AG04449 (cell line): Measurements from ENCODE around the gene FHOD3.

Source experiments
- CTCF ChIA-PET: fragments of 350-600 bp; formaldehyde crosslinking; extraction: SDS; loops from one replicate; lab custom pipeline; 2021; ENCODE audit warnings: antibody characterized with exemption; lab: Yijun Ruan, JAX
- POLR2A ChIA-PET: fragments of 400-600, 350-600 bp; formaldehyde crosslinking; extraction: SDS; loops from one replicate; lab custom pipeline; 2020; ENCODE audit warnings: antibody characterized with exemption, inconsistent platforms; lab: Yijun Ruan, JAX
- DNase-seq: peaks from one replicate; pipeline ENCODE4 v3.0.0-alpha.2; 2010; ENCODE audit warnings: low read depth, low spot score
- H3K4me3 ChIP-seq: 2 replicates; pipeline ENCODE4 v1.5.1; 2011; ENCODE audit warnings: low read depth, mild to moderate bottlenecking, control low read depth, low read length
- CTCF ChIP-seq: IDR thresholded peaks from one replicate; pipeline ENCODE4 v1.5.1; 2011; ENCODE audit warnings: mild to moderate bottlenecking, moderate library complexity, low read length, control low read depth, inconsistent platforms; ENCODE audit not compliant: insufficient read depth; ENCODE audit errors: missing control alignments

FHOD3 gene

GRCh38 chr18:36394486-36394885 is 97.0 kb downstream of the FHOD3 start:
- ChIA-PET CTCF (interaction anchor here (1.0 to 1.3 kb wide), 2 partner anchors 9 to 18 kb away, joined by 3 read pairs; no protein-coding TSS in a partner anchor), POLR2A (no interaction called here)
- TF ChIP-seq CTCF = no peak
- DNase-seq = no peak
- H3K4me3 ChIP-seq = no peak overlapping the region

GRCh38 chr18:36396190-36396589 is 98.7 kb downstream of the FHOD3 start:
- POLR2A ChIA-PET = no interaction called here
- CTCF ChIA-PET = interaction anchor here (1.0 kb wide), 1 partner anchor 16 kb away, joined by 3 read pairs; no protein-coding TSS in a partner anchor

GRCh38 chr18:36397033-36397432 is 99.5 kb downstream of the FHOD3 start:
- ChIA-PET POLR2A (no interaction called here), CTCF (interaction anchor here (1.0 kb wide), 1 partner anchor 15 kb away, joined by 3 read pairs; no protein-coding TSS in a partner anchor)
- no peak for DNase-seq
- TF ChIP-seq CTCF = no peak
- H3K4me3 ChIP-seq = no peak overlapping the region

More at GRCh38 chr18:36396190-36396589, 98.7 kb downstream of the FHOD3 start:
- no peak overlapping the region for H3K4me3 ChIP-seq
- no peak for DNase-seq
- TF ChIP-seq CTCF = no peak

GRCh38 chr18:36398419-36398818 is 100.9 kb downstream of the FHOD3 start:
- no peak overlapping the region for H3K4me3 ChIP-seq
- ChIA-PET POLR2A (interaction anchor here (1.4 kb wide), 1 partner anchor 11 kb away, joined by 3 read pairs; no protein-coding TSS in a partner anchor), CTCF (interaction anchor here (1.0 to 1.9 kb wide), 3 partner anchors 9 to 19 kb away, joined by 3 to 6 read pairs (median 5); no protein-coding TSS in a partner anchor)
- no peak for DNase-seq
- TF ChIP-seq CTCF = no peak

GRCh38 chr18:36399055-36399454 is 101.5 kb downstream of the FHOD3 start:
- TF ChIP-seq CTCF = no peak
- ChIA-PET POLR2A (interaction anchor here (1.4 kb wide), 1 partner anchor 10 kb away, joined by 3 read pairs; no protein-coding TSS in a partner anchor), CTCF (interaction anchor here (1.0 to 1.9 kb wide), 3 partner anchors 9 to 19 kb away, joined by 3 to 6 read pairs (median 5); no protein-coding TSS in a partner anchor)

GRCh38 chr18:36401462-36401861 is 103.9 kb downstream of the FHOD3 start:
- ChIA-PET POLR2A (no interaction called here), CTCF (no interaction called here)
- no peak for DNase-seq
- no peak overlapping the region for H3K4me3 ChIP-seq
- no peak for TF ChIP-seq CTCF

More at GRCh38 chr18:36399055-36399454, 101.5 kb downstream of the FHOD3 start:
- no peak for DNase-seq
- no peak overlapping the region for H3K4me3 ChIP-seq
